Right forelimb (tissue), 1 donor: Measurements from ENCODE around the gene GPC3.
"Not testable (repeated sequence)": the region's sequence is repeated elsewhere in the genome, so short reads cannot be mapped to it uniquely, and the experiment has no call there.

Experiments used
- DNase-seq: peaks from one replicate; pipeline ENCODE4 v3.0.0-alpha.2; 2018

GPC3 gene

DNA sequence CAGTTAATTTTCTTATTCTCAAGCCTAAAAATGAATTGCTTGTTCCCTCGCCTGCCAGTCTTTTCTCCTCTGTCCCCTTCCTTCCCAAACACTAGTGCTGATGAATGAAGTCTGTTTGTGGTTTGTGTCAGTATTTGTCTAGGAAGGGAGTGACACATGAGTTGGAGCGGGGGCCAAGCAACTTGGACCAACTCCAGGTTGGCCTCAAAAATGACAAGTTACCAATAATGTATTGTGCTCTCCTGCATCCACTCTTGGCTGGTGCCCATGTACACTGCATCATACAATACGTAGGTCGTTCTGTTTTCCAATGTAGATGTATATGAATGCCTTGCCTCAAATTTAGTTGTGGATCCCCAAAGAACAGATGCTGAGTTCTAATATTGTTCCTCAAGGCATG is 347.1 kb downstream of the GPC3 start:
- DNase-seq, result no peak

DNA sequence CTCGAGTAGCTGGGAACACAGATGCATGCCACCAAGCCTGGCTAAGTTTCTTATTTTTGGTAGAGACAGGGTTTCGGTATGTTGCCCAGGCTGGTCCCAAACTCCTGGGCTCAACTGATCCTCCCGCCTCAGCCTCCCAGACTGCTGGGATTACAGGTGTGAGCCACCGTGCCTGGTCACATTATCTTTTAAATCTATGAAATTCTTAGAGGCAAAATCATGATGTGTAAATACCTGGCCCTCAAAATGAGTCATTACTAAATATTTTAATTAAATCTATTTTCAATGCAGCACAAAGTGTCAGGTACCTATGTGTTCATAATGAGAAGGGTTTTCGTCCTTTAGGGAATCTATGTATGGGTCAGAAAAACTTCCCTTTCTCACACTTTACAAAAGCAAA is 347.6 kb downstream of the GPC3 start:
- no peak for DNase-seq

DNA sequence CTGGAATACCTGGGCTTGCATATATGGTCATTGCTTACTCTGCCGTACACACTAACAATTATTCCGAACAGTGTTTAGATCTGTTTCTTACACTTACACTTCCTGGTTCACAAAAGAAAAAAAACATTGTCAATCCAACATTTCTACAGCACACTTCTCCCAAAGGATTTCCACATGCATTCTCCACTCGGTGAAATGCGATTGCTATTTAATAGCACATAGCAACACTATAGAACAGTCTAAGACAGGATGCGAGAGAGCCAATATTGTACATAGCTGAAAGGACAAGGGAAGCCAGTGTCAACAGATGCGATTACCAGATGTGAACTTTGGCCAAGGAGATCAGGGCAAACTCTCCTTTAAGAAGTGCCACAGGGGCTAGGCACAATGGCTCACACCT is 349.4 kb downstream of the GPC3 start:
- DNase-seq, result no peak

DNA sequence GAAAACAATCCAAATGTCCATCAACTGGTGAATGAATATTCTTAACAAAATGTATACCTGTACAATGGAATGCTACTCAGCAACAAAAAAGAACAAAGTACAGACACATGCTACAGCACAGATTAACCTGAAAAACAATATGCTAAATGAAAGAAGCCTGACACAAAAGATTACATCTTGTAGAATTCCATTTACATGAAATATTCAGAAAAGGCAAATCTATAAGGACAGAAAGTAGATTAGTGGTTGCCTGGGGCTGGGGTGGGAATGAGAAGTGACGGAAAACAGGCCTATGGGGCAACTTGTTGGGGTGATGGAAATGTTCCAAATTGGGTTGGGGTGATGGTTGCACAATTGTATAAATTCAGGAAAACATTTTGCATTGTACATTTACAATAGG is 351.0 kb downstream of the GPC3 start:
- DNase-seq, result no peak

DNA sequence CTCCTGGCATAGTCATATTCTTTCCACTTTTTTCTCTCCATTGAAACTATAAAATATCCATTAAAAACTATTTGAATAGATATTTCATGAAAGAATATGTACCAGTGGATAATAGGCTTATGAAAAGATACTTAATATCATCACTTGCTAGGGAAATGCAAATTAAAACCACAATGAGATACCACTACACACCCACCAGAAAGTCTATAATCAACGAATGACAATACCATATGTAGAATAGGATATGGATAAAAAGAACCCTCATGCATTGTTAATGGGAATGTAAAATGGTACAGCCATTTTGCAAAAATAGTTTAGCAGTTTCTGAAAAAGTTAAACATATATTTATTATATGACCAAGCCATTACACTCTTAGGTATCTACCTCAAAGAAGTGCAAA is 351.4 kb downstream of the GPC3 start:
- no peak for DNase-seq

DNA sequence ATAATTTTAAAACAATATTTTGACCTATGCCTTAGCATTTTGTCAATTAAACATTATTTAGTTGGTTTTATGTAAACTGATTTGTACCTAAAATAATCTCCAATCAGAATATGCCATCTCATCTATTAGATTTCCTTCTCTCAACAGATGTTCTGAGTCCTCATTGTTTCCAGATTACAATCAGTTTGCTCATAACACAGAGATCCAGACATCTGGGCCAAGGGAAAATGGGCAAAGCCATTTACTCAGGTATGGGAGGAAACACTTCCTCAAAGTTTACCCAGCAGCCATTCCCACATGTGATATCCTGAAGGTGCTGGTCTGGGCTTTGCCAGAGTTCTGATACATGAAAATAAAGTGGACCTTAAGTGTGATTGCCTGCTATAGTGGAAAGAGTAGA is 352.2 kb downstream of the GPC3 start:
- DNase-seq, result no peak

DNA sequence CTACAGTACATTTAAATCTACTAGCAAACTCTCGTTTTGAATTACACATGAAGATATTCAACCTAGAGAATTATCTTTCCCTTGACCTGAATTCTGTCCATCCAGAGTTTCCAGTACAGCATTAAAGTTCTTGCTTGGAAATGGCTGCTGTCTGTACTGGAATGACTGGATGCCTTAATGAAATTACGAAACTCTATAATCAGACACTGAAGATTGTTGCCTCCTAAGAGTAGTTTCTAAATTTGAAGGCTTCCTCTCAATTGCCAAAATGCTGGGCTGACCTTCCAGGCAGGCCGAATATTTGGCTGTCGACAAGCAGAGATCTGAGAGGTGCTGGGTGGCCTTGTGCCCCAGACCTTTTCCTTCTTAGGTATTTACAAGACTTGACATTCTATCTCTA is 355.0 kb downstream of the GPC3 start:
- no peak for DNase-seq

DNA sequence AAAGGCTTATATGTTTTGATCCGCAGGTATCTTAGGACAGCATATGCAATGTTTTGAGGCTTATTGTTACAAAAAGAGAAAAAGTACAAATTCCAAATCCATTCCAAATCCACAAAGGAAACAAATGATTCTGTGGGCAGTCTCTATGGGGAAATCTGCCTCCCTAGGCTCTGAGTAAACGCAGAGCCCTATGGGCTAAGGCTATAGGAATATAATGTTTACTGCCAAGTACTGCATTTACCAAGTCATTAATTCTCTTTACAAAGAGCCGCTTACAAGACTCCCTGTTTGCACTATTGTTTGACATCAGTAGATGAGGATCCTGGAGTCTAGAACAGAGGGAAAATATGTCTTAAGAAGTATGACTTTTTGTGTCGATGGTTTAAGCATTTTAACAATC is 357.7 kb downstream of the GPC3 start:
- DNase-seq, result no peak

DNA sequence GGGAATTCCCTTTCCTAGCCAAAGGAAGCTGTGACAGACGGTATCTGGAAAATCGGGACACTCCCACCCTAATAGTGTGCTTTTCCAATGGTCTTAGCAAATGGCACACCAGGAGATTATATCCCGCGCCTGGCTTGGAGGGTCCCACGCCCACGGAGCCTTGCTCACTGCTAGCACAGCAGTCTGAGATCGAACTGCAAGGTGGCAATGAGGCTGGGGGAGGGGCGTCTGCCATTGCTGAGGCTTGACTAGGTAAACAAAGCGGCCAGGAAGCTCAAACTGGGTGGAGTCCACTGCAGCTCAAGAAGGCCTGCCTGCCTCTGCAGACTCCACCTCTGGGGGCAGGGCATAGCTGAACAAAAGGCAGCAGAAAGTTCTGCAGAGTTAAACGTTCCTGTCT is 364.0 kb downstream of the GPC3 start:
- not testable (repeated sequence) for DNase-seq

DNA sequence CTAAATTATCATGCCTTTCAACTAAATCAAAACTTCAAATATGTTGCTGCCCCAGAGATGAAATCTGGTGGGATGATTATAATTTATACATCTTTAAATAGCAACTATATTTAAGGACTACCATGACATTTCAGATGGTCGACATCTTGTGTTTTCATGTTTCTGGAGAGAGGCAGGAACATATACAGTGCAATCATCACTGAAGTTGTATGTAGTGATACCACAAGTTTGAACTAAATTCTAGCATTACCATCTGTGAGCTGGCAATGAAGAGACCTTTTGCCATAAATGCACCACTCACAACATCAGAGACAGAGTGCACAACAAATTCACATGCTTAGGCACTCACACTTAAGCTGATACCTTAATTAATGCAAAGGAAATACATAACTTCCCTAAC is 373.7 kb downstream of the GPC3 start:
- no peak for DNase-seq

DNA sequence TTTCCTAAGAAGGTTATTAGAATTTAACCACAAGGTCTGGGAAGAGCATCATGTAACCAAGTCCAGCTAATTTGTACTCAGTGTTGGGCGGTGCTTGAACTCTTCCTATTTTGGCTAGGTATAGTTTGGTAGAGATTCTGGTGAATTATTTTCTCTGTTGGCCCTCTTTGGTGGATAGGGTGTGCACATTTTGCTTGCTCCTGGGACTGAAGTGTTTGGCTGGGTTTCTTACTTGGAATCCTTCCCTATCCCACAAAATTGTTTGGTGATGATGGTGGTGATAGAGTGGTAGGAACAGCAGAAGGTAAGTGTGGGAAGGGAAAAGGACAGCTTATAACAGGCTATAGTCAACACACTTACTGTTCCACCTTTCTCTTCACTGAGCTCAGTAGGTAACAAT is 375.3 kb downstream of the GPC3 start:
- no peak for DNase-seq

DNA sequence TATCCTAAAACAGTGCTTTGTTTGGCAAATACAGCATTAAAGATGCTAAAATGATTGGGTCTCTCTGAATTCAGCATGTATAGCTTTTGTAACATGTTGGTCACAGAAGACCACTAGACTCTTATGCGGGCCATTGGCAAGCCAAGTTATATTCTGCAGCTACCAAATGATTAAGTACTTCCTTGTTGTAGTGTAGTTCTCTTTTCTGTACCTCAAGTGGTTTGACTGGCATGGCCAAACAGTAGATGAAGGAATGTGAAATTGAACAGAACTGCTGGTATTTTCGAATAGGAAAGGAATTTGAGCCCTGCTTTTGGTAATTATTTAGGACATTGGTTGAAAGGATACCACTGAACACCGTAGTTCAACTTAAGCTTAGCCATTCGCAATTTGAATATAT is 376.2 kb downstream of the GPC3 start:
- no peak for DNase-seq

DNA sequence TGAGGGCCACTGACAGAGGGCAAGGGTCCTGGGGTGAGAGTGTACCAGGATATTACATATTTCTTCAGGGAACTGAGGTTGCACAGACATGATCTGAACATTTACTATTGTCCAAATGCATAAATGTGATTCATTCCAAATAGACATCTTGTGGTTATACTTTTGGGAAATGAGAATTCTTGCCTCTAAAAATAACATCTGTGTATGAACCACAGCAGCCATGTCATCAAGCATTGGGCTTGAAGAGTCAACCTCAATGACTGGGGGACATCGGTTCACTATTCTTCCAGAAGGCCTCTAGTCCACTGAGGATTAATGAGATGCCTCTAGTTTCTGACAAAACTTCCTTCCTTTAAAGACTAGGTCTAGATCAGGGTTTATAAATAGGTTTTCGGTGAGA is 377.0 kb downstream of the GPC3 start:
- DNase-seq, result no peak

DNA sequence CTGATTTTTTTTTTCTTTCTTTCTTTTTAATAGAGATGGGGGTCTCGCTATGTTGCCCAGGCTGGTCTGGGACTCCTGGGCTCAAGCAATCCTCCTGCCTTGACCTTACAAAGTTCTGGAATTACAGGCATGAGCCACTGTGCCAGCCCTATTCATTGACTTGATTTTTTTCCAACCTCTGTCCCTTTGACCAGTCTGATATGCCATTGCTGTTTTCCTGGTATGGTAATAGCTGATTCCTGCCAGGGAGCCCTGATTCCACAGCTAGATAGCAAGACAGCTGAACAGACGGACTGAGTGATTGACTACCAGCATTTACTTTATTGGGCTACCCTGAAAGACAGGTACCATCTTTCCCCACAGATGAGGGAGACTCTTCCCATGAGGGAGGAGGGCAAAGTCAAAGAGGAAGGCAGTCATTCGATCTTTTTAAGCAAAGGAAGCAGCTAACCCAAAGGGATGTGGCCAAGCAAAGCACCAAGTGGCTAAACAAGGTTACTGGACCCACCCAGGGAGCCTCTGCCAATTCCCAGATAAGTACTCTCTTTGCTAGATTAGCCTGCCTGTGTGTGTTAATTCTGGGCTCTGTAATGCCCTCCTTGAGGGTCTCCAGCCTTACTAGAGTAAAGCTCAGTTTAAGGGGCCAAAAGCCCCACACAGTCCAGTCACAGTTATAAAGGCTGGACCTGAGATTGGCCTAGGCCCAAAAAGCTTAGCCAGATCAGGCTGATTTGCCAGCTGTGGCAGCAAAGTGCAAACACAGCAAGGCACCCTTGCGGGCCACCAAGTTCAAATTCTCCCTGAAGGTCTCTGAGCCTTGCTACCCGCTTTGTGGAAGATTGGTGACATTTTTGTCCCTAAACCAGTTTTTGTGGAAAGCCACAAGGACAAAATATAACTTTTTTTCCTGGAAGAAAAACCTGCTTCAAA is 377.7 kb downstream of the GPC3 start:
- DNase-seq, result no peak

DNA sequence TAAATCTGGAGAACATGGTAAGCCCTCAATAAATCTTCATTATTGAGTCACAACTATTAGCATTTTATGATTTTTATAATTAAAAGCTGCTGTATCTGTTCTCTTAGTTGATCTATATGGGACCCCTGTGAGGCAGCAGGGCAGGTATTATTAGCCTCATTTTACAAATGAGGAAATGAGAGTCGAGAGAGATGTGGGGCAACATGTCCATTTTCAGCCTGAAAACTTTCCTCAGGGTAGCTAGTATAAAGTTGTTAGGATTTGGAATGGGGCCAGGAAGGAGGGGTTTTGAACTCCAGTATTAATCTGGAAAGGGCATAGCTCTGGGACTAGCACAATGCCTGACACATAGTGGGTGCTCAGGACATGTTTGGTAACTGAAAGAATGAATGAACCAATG is 378.4 kb downstream of the GPC3 start:
- no peak for DNase-seq

DNA sequence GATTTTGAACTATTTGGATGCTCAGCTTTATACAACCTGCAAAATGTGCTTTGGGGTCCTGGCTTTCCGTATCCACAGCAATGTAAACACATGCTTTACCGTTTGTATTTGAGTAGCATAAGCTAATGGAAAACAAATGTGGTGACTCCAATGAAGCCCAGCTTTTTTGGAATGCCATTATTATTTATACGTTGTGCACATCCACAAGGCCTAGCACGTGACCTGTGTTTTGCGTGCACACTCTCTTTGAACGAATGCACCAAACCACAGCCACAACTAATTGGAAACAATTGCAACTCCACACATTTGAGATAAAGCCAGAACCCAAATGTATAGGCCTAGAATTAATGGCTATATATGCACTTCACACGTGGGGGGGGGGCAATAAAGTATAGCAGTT is 380.6 kb downstream of the GPC3 start:
- DNase-seq, result no peak

DNA sequence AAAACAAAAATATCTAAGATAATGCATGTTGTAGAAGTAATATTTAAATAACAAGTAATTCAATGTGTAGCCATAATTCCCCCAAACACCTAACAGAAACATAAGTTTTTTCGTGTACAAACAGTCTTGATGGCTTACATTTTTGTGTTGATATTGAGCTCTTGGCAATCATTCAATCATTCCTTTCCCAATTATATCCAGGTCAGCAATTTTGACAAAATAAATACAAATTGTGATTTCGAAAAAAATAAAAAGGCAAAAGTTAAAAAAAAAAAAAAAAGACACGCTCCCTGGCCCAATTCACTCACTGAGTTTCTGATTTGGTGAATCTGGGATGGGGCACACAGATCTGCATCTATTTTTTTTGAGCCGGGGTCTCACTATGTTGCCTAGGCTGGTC is 382.5 kb downstream of the GPC3 start:
- no peak for DNase-seq

DNA sequence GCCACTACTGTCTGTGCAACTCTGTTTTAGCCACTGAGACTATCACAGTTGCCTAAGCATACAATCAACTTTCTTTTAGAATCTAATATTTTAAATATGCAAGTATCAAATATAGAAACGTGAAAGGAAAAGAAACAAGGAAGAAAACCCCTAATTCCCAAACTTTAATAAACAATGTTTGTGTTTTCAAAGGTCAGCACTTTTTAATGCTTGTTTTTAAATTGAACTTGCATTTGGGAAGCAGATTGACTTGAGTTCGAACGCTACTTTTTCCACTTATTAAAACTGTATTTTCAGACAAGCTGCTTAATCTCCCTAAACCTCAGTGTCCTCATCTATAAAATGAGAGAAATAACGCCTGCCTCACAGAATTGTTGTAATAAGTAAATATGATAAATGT is 384.3 kb downstream of the GPC3 start:
- no peak for DNase-seq

DNA sequence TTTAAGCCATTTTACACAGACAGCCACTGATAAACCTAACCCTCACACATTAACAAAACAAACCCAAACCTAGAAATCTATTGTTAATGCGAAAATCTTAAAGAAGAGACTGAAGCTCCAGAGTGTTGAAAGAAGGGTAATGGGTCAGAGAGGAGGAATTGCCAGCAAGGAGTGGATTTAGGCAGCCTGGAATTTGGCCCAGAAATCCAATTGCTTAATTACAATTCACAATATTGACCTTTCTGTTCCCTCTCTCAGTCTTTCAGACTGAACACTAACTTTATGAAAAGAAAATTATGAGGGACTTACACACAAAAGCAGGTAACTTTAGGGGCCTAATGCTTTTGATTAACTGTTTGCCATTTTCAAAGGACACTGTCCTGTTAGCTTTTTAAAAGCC is 384.9 kb downstream of the GPC3 start:
- no peak for DNase-seq

DNA sequence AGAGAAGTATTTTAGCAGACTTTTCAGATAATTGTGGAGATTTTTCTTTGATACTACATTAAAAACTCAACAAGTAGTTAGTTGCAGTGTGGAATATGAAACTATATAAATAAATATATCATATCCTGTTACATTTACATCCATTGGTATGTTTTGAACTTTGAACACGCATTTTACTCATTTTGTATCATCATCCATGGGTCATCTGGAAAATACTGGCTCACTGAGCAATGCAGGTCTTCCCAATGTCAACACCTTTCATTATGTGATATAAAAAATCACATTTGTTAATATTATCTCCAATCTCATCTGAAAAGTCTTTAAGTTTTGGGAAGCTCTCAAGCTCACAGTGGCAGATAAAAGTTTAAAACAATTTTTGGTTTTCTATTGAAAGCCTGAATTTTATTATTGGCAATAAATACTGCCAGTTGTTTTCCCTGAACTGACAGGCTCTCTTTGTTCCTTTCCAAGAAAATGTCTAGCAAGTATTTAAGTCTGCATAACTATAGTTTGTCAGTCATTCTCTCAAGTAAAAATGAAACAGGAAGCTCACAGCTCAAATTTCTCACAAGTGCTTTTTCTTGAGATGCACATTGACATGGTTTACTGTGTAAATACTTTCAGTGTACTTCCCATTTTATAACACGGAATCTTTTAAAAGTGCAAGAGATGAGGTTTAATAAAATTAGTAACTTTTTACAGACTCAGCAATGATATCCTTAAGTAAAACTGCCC is 386.6 kb downstream of the GPC3 start:
- DNase-seq, result no peak

DNA sequence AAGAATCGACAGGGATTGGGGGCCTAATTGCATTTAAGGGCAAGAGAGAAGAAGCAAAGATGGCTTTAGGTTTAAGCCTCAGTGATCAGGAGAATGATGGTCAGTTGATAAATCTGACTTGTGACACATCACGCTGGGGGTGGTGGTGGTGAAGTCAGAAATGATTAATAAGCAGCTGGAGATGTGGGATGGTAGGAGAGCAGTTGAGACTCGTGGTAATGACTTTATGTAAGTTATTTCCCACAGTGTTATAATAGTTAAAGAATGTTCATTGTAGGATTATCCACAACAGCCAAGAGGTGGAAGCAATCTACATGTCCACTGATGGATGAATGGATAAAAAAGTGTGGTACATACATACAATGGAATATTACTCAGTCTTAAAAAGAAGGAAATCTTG is 391.2 kb downstream of the GPC3 start:
- no peak for DNase-seq

DNA sequence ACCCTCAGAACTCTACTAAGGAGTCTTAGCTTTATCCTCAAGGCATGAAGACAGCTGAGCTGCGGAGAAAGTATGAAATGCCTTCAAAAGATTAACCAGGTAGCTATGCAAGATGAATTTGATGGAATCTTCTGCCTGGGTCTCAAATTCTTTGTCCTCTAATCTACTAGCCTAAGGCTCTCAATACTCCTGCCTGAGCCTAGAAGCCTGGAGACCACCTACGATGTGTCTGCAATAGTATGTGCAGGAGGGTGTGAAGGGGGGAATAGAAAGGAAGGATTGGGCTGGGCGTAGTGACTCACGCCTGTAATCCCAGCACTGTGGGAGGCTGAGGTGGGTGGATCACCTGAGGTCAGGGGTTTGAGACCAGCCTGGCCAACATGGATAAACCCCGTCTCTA is 391.9 kb downstream of the GPC3 start:
- DNase-seq, result no peak

DNA sequence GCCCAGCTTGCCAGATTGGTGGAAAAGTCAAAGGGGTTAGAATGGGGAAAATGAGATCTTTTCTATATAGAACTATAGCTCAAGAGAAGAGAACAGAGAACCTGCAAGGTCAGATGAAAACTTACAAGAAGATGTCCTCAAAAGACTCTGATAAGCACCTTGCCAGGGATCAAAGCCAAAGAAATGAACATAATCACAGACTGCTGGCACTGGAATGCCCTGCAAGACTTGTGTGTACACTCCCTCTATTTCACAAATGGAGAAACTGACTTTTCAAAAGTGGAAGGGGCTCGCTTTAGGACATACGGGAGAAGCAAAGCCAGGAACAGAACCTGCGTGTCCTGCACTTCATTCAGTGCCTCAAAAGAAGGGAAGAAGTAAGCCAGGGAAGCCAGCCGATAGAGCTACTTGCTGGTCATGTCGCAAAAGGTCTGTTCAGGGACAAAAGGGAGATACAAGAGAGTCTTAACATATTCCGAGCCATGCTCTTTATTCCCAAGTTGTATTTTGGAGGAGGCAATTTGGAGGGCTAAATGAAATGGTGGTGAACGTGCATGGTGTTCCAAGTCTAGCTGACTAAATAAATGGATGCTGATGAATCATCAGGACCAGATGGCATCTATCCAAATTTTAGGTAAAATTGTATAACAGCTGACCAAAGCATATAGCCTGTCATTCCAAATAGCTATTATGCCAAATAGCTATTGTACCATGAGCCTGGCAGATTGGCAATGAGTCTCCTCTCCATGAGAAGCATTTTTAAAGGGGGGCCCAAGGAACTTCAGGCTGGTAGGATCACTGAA is 394.5 kb downstream of the GPC3 start:
- no peak for DNase-seq

DNA sequence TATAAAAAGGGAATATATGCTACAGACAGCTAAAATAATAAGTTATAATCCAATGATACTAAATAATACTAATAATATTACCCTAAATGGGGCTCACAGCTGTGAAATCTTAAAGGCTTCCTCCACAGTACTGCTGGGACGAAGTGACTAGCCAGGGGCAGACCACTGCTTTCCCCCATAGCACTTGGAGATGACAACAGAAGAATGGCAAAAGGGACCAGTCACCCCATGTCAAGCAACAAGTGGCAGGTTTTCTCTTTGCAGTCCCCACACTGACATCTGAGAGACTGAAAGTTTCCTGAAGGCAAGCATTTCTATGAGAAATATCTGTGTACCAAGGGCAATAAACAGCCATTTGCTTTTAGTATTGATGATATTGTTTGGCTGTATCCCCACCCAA is 396.6 kb downstream of the GPC3 start:
- DNase-seq, result no peak
